Adipocyte (in vitro differentiated cells): ENCODE measurements around the gene MIGA1.

Source experiments
- DNase-seq: peaks from one replicate; pipeline ENCODE4 v3.0.0-alpha.2; 2015; ENCODE audit warnings: low read depth
- H3K27me3 ChIP-seq: replicated peaks from 2 replicates; pipeline ENCODE4 v1.7.0; 2013; ENCODE audit warnings: mild to moderate bottlenecking, low read length, moderate library complexity; ENCODE audit not compliant: control insufficient read depth, insufficient read depth
- H3K36me3 ChIP-seq: 2 replicates; pipeline ENCODE4 v1.7.0; 2013; ENCODE audit warnings: low read length, mild to moderate bottlenecking, moderate library complexity; ENCODE audit not compliant: control insufficient read depth, insufficient read depth, severe bottlenecking
- H3K4me1 ChIP-seq: 2 replicates; pipeline ENCODE4 v1.7.0; 2013; ENCODE audit warnings: mild to moderate bottlenecking, low read length, moderate library complexity; ENCODE audit not compliant: control insufficient read depth, insufficient read depth
- H3K4me3 ChIP-seq: 2 replicates; pipeline ENCODE4 v1.7.0; 2013; ENCODE audit warnings: mild to moderate bottlenecking, low read length, moderate library complexity
- H3K9ac ChIP-seq: 2 replicates; pipeline ENCODE4 v1.7.0; 2013; ENCODE audit warnings: mild to moderate bottlenecking, low read length, moderate library complexity
- H3K9me3 ChIP-seq: 2 replicates; pipeline ENCODE4 v1.7.0; 2013; ENCODE audit warnings: mild to moderate bottlenecking, low read length, moderate library complexity; ENCODE audit not compliant: control insufficient read depth

Gene MIGA1

DNA sequence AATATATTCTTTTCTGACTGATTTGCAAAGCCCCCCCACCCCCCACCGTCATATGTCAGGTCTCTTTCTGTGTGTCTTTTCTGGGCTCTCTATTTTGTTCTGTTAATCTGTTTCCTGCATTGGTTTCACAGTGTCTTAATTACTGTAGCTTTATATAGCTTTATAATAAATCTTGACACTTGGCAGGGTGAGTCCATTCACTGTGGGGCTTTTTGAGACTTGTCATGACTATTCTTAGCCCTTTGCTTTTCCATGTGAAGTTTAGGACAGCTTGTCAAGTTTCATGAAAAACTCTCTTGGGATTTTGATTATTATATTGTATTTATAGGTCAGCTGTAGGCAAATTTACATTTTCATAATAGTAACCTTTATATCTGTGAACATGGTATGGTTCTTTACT, 50.4 kb downstream of the MIGA1 start:
- Histone ChIP-seq H3K9me3 (no peaks in the 10 kb centered on the region), H3K36me3 (peaks cover 4% of the 10 kb centered on the region)

DNA sequence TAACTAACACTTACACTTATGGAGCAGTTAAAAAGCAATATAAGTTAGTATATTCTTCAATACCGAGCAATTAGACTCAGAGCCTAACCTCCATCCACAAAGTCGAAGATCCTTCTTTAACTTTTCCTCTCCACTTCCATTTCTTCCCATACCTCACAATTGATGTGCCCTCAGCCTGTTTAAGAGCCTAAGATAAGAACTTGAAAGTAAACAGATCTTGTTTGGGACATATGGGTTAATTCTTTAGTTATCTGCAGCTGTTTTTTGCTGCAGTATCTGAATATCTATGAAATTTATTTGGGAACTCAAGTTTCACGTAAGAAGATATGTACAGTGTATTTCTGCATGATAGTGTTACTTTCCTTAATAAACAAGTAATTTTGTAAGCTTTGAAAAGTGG, 51.5 kb downstream of the MIGA1 start:
- DNase-seq = no peak
- H3K9me3 ChIP-seq = no peaks in the 10 kb centered on the region
- no peak overlapping the region for H3K4me3 ChIP-seq
- peak overlapping the region; percentile 85 for H3K9ac ChIP-seq
- H3K4me1 ChIP-seq = peaks cover 58% of the 10 kb centered on the region
- H3K36me3 ChIP-seq = peaks cover 4% of the 10 kb centered on the region
- H3K27me3 ChIP-seq = no peaks in the 10 kb centered on the region

More for the DNA sequence above, 50.4 kb downstream of the MIGA1 start:
- Histone ChIP-seq H3K9ac (peak overlapping the region; percentile 85), H3K27me3 (no peaks in the 10 kb centered on the region), H3K4me3 (no peak overlapping the region), H3K4me1 (peaks cover 56% of the 10 kb centered on the region)
- no peak for DNase-seq

DNA sequence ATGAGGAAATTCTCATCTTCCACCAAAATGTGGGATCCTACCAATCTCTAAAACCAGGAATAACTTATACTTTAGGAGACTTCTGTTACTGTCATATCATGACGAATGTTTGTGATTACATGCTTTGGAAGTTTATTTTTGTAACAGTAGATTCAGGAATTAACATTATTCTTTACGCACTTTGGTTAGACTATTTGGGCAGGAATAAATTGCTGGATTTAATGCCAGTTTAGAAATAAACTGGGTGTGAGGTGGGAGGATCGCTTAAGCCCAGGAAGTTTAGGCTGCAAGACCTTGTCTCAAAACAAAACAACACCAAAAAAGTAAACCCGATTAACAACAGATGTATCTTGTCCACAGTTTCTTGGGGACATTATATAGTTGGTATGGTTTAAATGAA, 52.1 kb downstream of the MIGA1 start:
- H3K36me3 ChIP-seq = peaks cover 4% of the 10 kb centered on the region
- peak overlapping the region; percentile 85 for H3K9ac ChIP-seq
- peaks cover 62% of the 10 kb centered on the region for H3K4me1 ChIP-seq
- peak; percentile 45 for DNase-seq
- H3K9me3 ChIP-seq = no peaks in the 10 kb centered on the region
- no peaks in the 10 kb centered on the region for H3K27me3 ChIP-seq
- H3K4me3 ChIP-seq = peak overlapping the region; percentile 43

DNA sequence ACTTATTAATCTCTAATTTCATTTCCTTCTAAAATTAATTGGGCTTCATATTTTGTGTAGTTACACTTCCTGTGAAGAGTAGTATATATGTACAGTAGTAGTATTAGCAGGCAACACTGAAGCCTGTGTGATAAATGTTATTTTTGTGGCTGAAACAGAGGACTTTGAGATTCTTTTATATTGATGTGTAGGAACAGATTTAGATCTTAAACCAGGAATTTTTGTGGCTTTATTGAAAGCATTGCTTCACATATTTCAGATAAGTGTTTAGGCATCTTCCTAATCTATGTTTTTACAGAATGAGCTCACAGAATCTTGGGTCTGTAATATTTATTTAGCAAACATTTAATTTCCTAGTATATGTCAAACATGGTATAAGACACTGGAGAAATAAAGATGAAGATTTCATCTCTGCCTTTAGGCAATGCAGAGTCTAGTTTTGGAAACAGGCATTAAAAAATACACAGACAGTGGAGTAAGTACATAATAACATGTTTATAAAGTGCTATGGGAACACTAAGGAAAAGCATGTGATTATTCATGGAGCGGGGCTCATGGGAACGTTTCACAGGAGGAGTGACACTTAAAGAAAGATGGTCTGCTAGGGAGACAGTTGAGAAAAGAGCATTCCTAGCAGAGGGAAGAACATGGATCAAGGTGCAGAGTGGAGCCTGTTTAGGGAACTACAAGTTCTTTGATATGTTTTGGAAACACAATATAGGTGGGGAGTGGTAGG, 52.7 kb downstream of the MIGA1 start:
- DNase-seq = peak; percentile 77
- Histone ChIP-seq H3K27me3 (no peaks in the 10 kb centered on the region), H3K9ac (peak overlapping the region; percentile 85), H3K9me3 (no peaks in the 10 kb centered on the region), H3K36me3 (peaks cover 4% of the 10 kb centered on the region), H3K4me3 (peak overlapping the region; percentile 43), H3K4me1 (peaks cover 62% of the 10 kb centered on the region)

DNA sequence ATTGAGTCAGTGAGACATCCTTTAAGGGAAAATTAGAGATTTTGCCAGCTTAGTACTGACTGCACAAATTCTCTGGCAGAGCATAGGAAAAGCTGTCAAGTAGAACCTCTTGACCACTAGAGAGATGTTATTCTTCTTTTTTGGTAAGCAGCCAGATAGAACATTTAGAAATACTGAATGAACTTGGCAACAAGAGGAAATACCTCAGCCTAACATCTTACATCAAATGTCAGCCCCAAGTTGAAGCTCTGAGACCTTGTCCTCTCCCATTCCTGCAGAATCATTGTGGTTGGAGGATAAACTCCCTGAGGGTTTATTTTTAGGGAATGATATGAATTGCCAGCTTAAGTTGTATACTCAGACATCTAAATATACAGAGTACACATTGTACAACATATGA, 53.5 kb downstream of the MIGA1 start:
- Histone ChIP-seq H3K36me3 (no peaks in the 10 kb centered on the region), H3K9me3 (no peaks in the 10 kb centered on the region), H3K4me1 (peaks cover 62% of the 10 kb centered on the region), H3K4me3 (no peak overlapping the region), H3K9ac (peak overlapping the region; percentile 85), H3K27me3 (no peaks in the 10 kb centered on the region)
- DNase-seq = peak; percentile 96

DNA sequence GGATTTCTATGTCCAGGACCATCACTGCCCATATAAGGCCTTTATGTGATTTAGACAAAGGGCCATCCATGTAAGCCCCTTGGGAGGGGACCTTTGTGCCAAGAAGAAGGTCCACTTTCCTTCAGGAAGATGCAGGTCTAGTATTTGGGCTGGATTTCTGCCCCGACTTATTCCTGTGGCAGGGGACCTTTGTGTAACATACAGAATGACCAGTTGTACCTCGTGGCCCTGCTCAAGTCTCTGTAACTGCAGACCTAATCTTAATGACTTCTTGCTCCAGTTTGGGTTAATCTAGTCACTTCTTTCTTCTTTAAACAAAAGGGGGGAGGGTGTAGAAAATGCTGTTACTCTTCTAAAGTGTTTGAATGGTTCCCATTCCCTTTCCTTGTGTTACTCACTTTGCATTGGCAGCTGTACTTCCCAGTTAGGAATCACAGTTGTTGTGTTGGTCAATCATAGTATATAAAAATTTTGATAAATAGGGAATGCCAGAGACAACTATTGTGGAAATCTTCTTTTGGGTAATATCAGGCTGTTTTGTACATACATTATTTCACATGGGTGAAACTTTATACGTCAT, 54.2 kb downstream of the MIGA1 start:
- peak overlapping the region; percentile 80 for H3K9ac ChIP-seq
- peaks cover 62% of the 10 kb centered on the region for H3K4me1 ChIP-seq
- no peaks in the 10 kb centered on the region for H3K27me3 ChIP-seq
- DNase-seq = no peak
- H3K9me3 ChIP-seq = no peaks in the 10 kb centered on the region
- no peaks in the 10 kb centered on the region for H3K36me3 ChIP-seq
- H3K4me3 ChIP-seq = peak overlapping the region; percentile 43

DNA sequence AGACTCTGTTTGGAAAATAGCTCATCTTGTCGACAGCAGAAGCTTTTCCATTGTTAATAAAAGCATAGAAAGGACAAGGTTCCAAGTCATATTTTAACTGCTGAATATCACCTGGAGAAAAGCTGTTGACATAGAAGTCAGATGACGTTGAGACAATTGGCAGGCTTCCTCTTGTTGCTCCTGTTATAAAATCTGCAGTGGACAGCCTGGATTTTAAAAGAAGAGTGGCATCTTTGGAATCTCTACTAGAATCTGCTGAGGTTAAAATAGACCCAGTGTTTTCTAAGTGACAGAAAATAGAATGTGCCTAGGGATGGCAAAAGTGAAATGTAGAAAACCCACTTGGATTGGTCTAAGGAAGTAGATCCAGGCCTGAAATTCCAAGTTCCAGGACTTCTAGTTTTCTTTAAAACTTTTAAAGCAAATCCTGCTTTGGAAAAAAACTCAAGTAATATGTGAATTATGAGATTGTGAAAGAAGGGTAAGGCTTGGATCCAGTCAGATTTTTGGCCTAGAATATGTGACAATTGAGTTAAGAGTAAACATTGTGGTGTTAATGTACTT, 55.4 kb downstream of the MIGA1 start:
- peak overlapping the region; percentile 80 for H3K9ac ChIP-seq
- H3K36me3 ChIP-seq = peaks cover 4% of the 10 kb centered on the region
- peak overlapping the region; percentile 39 for H3K4me3 ChIP-seq
- H3K4me1 ChIP-seq = peaks cover 58% of the 10 kb centered on the region
- DNase-seq = peak; percentile 74
- no peaks in the 10 kb centered on the region for H3K27me3 ChIP-seq
- no peaks in the 10 kb centered on the region for H3K9me3 ChIP-seq

DNA sequence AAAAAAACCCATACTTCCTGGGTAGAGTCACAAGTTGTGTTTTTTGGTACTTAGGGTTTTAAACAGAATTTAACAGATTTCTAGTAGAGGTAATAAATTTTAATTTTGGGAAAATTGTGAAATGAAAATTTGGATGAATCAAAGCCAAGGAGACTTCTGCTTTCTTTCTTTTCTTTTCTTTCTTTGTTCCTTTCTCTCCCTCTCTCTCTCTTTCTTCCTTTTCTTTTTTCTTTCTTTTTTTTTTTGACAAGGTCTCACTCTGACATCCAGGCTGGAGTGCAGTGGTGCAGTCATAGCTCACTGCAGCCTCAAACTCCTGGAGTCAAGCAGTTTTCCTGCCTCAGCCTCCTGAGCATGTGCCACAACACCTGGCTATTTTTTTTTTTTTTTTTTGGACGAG, 62.1 kb downstream of the MIGA1 start:
- Histone ChIP-seq H3K9ac (peak overlapping the region; percentile 0), H3K9me3 (no peaks in the 10 kb centered on the region), H3K4me1 (peaks cover 6% of the 10 kb centered on the region), H3K36me3 (peaks cover 29% of the 10 kb centered on the region), H3K4me3 (no peak overlapping the region), H3K27me3 (no peaks in the 10 kb centered on the region)
- DNase-seq = no peak

DNA sequence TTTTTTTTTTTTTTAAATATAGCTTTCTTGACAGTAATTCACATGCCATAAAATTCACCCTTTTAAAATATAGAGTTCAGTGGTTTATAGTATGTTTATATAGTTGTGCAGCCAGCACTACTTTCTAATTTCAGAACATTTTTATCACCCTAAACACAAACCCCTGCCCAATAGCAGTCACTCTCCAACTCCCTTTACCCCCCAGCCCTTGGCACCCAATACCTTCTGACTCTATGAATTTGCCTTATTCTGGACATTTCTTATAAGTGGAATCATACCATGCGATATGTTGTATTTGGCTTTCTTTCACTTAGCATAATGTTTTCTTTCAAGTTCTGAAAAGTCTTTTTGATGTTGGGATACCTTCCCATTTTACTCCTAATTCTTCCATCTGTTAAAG, 66.5 kb downstream of the MIGA1 start:
- Histone ChIP-seq H3K27me3 (no peaks in the 10 kb centered on the region), H3K4me1 (peaks cover 6% of the 10 kb centered on the region), H3K9ac (no peak overlapping the region), H3K4me3 (no peak overlapping the region), H3K36me3 (peaks cover 29% of the 10 kb centered on the region), H3K9me3 (no peaks in the 10 kb centered on the region)
- DNase-seq = no peak

DNA sequence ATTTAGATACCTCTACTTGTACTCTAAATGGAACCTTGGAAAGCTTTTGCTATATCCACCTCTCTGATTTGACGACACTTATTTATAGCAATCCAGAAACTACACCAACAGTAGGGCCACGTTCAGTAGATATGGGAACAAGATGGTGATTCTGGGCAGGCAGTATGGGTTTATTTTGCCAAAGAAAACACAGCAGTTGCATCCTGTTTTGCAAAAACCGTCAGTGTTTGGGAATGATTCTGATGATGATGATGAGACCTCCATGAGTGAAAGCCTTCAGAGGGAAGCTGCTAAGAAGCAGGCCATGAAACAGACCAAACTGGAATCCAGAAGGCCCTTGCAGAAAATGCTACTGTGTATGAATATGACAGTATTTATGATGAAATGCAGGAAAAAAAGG, 67.5 kb downstream of the MIGA1 start:
- H3K27me3 ChIP-seq = no peaks in the 10 kb centered on the region
- DNase-seq = no peak

DNA sequence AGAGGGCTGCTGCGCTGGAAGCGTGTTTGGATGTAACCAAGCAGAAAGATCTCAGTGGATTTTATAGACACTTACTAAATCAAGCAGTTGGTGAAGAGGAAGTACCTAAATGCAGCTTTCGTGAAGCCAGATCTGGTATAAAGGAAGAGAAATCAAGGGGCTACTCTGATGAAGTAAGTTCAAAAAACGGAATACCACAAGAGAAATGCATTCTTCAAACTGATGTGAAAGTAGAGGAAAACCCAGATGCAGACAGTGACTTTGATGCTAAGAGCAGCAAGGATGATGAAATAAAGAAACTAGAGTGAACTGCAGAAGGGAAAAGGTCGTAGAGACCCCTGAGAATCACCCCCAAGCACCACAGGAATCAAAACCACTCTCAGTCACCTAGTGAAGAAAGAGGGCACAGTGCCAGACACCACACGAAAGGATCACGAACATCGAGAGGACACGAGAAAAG, 68.2 kb downstream of the MIGA1 start:
- Histone ChIP-seq H3K27me3 (no peaks in the 10 kb centered on the region), H3K36me3 (peaks cover 29% of the 10 kb centered on the region), H3K9me3 (no peaks in the 10 kb centered on the region), H3K4me1 (no peaks in the 10 kb centered on the region), H3K9ac (no peak overlapping the region), H3K4me3 (no peak overlapping the region)
- DNase-seq = no peak

More for the DNA sequence above, 67.5 kb downstream of the MIGA1 start:
- no peak overlapping the region for H3K4me3 ChIP-seq
- H3K36me3 ChIP-seq = peaks cover 29% of the 10 kb centered on the region
- no peaks in the 10 kb centered on the region for H3K9me3 ChIP-seq
- H3K4me1 ChIP-seq = no peaks in the 10 kb centered on the region
- H3K9ac ChIP-seq = no peak overlapping the region
